Posterior vena cava (tissue), 2 donors: ENCODE results near the gene ALS2. TPM values are rescaled to one million over a fixed set of nuclear protein-coding genes. Genes with fewer than 3 reads are reported as not detected.
"Not testable (repeated sequence)": the region's sequence is repeated elsewhere in the genome, so short reads cannot be mapped to it uniquely, and the experiment has no call there.

Experiments
- DNase-seq: peaks from one replicate; pipeline ENCODE4 v3.0.0-alpha.2; 2020; ENCODE audit warnings: low spot score
- intact Hi-C, 2 donors: fragments of 100-400 bp; cut with DNase I; formaldehyde crosslinking; loops; one replicate each; pipeline versions ENCODE4 v1.14.1 to v1.14.2; 2022 to 2023
- total RNA-seq, 2 donors: library from RNA; stranded (reverse); fragmentation: NEBNext Ultra II Directional; extraction: Animal tissue kit (Norgen Biotek cat#: 25700); gene quantifications; one replicate each; pipeline ENCODE4 v1.2.1, GENCODE V29; 2021
- donor health status: DM: yes; HTN: yes; CAD: no.
- donor health status: DM: yes; HTN: yes; CAD: no.

ALS2 gene
- total RNA-seq, 2 donors from 2014 or later = 20.4 to 21.9 TPM

DNA sequence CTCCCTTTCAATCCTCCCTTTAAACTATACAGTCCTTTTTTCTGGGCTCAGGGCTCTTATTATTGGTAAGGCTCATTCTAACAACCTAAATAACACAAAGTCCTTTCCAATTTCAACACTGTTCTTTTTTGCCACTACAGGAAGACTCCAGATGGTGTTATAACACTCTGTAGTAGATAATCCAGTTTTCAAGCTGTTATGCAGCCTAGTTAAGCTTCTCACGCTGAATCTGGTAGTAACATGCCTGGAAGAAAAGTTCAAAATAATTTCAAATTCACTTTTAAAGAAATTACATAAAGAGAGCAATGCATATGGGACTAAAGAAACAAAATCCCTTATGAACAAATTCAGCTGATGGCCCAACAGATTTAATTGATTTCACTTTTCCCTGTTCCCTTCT is 79.1 kb downstream of the ALS2 start:
- no peak for DNase-seq
- intact Hi-C loops = no loop called here

DNA sequence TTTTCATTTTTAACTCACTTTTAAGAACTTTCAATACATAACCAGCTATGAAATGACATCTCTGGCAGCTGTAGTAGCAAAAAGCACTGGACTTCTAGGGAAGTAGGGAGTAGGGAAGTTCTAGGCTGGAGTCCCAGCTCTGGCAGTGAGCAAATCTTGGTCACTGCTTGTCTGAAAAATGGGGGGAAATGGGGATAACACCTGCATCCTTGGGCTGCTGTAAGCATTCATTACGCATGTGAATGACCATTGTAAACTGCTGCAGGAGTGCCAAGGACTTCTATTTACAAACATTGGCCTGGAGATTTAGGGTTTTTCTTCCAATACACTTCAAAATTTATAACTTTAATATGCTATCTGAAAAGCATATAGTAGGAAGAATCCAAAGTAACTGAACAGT is 81.3 kb downstream of the ALS2 start:
- intact Hi-C loops = no loop called here

DNA sequence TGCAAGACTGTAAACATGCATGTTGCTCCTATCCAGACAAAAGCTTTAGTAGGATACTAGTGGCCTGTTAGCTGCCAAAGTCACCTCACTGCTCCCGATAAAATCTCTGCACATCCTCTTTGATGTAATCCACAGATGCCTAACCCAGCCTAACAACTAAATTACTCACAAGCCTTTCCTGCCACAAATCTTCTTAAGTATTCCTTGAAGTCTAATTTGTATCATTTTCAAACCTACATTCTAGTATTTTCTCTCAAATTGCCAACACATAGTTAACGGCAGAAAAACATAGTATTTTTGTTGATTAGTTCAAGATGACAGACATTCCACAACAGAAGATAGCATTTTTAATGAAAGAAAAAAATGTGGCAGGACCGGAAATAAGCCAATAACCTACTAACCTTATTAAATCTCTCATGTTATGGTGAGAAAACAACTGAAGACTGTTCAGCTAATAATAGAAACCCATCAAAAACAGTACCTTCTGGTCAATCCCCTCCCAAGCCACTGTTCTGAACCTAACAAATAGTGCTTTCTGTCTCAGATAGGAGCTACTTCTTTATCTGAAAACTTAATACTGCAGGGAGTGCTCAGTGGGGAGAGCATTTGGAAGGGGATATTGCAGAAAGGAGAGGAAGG is 82.0 kb downstream of the ALS2 start, which contains the start of gene MPP4:
Gene MPP4, minus strand, starts transcription at position 57 of the 639 bp plus-strand sequence. CDS start 4,690 bp downstream, outside the sequence.
- intact Hi-C loops = no loop called here
- DNase-seq = no peak

More for the DNA sequence above, 81.3 kb downstream of the ALS2 start:
- no peak for DNase-seq

DNA sequence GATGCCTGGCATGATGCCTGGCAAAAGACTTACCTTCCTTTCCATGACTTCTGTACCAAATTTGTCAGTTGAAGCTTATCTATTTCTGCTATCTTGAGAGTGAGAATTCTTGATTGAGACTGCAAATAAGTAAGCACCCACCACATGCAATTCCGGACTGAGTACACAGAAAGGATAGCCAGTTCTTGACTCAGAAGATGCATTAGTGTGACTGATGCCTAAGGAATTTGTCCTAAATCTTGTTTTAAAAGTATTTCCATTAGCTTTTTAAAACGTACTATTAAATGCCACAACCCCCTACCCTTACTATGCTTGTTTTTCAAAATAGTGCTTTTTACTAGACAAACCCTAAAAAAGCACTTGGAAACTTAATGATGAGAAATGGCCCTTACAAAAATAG is 82.8 kb downstream of the ALS2 start:
- intact Hi-C loops = no loop called here
- no peak for DNase-seq

DNA sequence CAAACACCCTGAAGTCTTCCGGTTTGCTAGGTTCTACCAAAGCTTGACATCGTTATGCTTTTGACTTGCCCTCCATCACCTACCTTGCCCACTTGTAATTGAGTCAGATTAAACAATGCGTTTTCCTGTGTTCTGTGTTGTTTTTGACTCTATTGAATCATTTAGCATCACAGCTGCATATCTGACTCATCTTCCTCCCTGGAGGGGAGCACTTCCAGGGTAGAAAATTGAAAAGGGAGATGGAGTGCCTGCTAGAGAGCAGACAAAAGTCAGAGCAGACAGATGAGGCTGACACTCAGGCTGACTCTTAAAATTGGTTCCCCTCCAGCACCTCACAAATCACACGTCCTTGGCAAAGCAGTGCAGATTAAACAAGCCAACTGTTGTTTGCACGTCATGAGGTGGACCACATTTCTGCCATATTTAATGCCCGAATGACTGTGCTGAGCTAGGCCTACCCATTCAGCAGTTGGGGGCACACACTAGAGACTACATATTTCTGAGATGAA is 84.5 kb downstream of the ALS2 start:
- DNase-seq = no peak
- intact Hi-C loops = no loop called here

DNA sequence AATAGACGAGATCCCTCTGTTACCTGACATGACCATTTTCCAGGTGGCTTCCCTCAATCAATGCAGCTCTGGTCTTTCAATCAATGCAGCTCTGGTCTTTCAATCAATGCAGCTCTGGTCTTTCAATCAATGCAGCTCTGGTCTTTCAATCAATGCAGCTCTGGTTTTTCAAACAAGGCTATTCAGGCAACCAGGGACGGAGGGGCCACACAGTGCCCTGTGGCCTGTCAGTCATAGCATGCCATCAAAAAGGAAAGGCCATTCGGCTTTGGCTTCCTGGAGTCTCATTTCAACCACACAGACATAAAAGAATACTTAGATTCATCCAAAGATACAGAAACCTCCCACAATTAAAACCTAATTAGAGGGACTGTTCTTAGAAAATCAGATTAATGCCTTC is 95.6 kb downstream of the ALS2 start:
- intact Hi-C loops = no loop called here
- no peak for DNase-seq

DNA sequence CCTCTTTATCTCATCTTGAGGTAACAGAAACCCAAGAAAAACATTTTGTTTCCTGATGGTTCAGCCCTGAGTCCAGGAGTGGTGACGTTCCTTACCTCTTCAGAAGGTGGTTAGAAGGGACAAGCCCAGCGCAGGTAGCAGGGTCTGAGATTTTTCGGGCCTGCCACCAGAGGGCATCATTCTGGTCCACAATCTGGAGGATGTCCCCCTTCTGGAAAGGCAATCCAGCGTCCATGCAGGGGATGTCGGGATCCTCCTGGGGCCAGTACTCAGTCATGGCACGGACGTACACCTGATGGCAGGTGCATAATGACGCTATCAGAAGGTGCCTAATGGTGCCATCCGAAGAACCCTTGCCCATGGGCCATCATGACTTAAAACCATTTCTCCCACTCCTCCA is 100.0 kb downstream of the ALS2 start:
- DNase-seq = no peak
- intact Hi-C loops = no loop called here

DNA sequence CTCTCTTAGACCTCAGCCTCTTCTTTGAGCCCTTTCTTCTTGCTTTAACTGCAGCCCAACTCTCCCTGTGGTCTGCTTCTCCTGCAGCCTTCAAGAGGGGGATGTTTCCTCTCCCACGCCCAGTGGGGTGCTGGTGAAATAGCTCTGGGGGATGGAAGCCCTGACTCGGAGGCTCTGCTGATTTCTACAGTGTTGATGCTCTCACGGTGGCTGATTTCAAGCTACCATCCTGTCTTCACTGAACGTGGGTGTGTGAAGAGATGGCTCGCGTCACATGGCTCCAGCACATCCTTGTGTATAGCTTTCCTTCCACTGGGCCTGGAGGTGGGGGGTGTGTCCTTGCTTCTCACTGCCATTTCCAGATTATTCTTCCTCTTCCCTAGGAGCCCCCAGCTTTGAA is 102.3 kb downstream of the ALS2 start:
- no peak for DNase-seq
- intact Hi-C loops = no loop called here

DNA sequence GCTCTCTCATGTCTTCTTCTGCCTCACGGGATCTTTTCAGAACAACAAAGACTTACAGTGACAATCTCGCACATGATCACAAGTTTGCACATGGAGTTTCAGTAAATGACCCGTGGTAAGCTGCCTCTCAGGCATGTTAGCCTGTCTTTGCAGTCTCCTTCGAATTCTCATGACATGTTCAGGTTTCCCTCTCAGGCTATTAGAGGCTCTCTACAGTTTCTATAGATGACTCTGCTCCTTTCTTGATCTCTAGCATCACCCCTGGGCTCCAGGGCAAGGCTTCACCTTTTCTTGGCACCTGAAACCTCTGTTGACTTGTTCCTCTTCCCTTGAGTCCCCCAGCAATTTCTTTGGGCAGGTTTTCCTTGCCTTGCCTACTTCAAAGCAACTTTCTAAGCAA is 105.3 kb downstream of the ALS2 start:
- no peak for DNase-seq
- intact Hi-C loops = no loop called here

DNA sequence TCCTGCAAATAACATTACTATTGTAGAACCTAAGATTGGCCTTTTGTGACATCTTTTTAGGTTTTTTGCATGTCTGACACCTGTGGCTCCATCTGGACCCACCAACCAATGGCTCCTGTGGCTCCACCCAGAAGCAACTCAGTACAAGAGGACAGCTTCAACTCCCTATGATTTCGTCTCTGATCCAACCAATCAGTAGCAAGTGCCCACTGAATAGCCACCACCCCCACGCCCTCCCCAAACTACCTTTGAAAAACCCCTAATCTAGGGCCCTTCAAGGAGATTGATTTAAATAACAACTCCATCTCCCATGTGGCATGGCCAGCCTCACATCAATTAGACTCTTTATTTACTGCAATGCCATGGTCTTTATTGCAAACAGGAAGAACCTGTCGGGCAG is 105.9 kb downstream of the ALS2 start:
- intact Hi-C loops = no loop called here
- no peak for DNase-seq

DNA sequence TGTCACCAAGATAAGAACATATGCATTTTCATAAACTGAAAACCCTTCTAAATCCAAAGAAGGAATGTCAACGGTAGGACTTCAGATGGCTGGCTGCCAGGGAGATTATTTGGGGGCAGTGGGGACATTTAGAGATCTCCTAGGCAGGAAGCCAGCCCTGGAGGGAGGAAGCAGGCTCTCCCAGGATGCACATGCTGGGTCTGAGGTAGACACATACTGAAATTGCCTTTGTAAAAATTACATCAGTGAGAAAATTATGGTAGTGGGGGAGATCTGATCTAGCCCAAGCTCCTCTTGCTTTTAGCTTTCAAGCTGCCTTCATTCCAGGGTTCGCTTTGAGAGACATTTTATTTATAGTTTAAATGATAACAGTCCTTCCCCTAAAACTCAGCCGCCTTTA is 106.4 kb downstream of the ALS2 start:
- DNase-seq = no peak
- intact Hi-C loops = no loop called here

DNA sequence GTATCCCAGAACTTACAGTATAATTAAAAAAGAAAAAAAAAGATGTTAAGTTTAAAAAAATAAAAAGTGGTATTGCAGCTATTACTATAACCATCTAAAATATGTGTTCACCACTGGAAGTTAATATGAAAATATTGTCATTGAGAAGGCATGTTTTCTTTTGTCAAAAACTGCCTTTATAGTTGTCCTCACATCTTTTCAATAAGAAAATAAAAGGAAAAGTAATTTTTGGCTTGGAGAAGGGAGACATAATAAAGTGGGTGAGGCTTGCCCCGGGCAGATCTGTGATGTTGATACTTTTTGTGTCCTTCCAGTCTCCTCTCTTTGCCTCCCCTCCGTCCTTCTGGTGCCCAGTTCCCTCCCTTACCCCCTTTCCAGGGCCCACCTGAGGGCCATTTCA is 107.2 kb downstream of the ALS2 start:
- intact Hi-C loops = no loop called here
- DNase-seq = no peak

DNA sequence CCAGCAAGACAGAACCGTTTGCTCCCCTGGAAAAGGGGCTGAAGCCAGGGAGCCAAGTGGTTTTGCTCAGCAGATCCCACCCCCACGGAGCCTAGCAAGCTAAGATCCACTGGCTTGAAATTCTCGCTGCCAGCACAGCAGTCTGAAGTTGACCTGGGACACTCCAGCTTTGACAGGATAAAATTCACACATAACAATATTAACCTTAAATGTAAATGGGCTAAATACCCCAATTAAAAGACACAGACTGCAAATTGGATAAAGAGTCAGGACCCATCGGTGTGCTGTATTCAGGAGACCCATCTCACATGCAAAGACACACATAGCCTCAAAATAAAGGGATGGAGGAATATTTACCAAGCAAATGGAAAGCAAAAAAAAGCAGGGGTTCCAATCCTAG is 109.5 kb downstream of the ALS2 start:
- intact Hi-C loops = not testable (repeated sequence)

DNA sequence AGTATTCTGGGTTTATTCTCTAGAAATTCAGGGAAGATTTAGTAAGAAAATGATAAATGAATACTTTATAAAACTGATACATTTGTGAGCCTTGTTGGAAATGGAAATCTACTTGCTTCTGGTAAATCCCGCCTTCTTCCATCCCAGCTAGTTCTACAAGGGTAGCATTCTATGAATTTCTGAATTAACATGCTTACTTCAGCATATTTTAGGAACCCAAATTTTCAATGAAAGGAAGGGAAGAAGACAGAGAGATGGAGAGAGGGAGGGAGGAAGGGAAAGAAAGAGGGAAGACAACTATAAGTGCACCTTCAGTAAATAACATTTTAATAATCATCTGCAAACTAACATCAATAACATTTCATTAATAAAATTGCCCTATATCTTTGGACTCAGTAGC is 110.9 kb downstream of the ALS2 start:
- DNase-seq = no peak
- intact Hi-C loops = no loop called here

More for the DNA sequence above, 109.5 kb downstream of the ALS2 start:
- not testable (repeated sequence) for DNase-seq

DNA sequence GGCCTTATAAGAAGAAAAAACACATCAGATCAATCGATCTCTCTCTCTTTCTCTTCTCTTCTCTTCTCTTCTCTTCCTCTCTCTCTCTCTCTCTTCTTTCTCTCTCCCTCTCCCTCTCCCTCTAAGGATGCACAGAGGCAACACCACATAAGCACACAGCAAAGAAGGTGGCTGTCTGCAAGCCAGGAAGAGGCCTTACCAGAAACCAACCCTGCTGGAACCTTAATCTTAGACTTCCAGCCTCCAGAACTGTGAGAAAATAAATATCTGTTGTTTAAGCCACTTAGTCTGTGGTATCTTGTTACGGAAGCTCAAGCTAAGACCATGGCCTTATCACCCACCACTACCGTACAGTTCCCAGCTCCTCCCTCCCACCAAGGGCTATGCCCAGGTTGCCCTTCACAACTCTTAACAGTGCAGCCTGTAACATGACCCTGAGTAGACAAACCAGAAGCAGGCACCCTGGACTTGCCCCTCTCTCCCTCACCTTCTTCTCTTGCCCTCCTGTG is 112.3 kb downstream of the ALS2 start:
- DNase-seq = no peak
- intact Hi-C loops = no loop called here

DNA sequence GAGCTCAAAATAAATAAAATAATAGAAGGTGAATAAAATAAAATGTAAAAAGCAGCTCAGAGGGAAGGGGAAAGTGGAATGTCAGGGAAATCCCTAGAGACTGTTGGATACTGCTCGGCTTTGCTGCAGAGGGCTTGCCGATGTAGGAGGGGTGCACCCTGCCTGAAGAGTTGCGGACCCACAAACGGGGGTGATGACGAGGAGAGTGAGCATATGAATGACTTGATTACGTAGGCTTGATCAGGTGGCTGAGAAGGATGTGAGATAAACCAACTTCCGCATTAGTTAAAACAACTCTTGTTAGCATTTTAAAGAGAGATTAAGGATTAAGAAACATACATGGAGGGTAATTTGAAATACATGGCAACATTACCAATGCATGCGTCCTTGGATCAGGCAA is 116.4 kb downstream of the ALS2 start:
- intact Hi-C loops = no loop called here

DNA sequence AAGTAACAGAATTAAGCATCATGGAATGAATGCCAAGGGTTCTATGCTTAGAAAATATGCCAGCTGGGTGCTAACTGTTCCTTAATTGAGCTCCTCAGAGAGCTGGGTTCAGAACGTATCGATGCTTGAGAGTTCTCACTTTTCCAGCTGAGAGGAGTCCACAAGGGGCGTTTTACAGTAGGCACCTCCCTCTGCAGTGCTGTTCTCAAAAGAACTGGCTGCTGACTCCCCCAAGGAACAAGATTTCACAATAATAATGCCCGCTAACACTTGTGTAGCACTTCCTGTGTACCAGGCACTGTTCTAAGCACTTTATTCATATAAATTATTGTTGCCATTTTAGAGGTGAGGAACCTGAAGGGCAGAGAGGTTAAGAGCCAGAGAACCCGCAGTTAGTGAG is 119.4 kb downstream of the ALS2 start:
- intact Hi-C loops = no loop called here
- DNase-seq = no peak

More for the DNA sequence above, 116.4 kb downstream of the ALS2 start:
- DNase-seq = no peak

DNA sequence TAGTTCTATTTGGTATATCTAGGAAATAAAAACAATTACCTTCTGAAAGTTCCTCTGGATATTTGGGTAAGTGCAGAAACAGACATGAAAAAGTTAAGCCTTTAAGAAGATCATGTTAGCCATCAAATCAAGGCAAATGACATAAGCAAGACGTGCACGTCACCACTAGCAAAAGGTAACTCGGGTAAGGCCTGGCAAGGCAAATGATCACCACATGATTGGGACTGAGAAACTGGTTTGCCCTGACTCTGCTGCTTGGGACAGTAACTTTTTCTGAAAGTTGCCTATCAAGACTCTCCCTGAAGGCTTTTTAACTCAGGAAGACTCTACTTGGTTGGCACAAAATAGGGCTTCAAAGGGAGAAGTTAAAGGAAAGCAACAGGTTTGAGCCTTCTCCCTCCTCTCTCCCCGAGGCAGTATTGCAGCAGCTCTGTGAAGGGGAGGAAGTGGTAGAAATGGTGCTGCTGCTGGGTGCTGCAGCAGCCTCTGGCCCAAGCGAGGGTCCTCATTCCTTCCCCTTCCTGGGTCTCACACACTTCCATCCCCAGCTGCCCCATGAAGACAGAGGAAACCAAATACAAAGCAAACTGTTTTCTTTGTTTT is 120.3 kb downstream of the ALS2 start:
- no peak for DNase-seq
- intact Hi-C loops = no loop called here

DNA sequence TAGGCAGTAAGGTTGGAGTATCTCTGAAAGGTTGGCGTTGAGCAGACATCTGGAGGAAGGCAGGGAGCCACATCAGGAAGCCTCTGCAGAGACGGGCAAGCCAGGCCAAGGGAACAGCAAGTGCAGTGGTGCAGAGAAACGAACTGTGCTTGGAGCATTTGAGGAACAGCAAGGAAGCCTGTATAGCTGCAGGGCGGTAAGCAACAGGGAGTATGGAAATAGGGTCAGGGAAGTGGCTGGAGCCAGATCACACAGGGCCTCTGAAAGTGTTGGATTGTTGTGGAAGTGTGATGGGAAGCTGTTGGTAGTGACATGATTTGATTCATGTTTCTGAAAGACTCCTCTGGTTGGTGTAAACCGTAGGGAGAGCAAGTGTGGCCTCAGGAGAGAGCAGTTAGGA is 124.0 kb downstream of the ALS2 start:
- intact Hi-C loops = no loop called here
- no peak for DNase-seq

DNA sequence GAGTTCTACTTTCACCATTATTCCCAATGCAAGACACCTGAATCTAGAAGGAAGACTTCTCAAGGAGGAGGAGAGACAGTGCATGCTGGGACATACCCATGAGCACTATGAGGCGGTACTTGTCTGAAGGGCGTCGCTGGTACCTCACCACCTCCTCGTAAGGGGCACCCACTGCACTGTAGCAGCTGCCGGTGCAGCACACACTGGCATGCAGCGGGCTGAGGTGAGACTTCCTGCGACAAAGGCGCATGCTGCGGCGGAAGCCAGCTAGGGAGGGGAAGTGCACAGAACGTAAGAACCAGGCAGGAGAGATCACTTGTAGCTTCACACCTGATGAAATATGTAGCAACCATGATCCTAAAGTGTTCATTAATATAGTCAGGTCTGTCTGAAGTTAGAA is 124.6 kb downstream of the ALS2 start:
- intact Hi-C loops = no loop called here
- DNase-seq = no peak
